SK-N-SH treated with all-trans-retinoic acid at 6 μM for 48 hours (cell line): ENCODE results near the gene PDK1.

Source experiments
- PATZ1 ChIP-seq: fragments of 250-450 bp; sonication (Bioruptor Pico); IDR thresholded peaks from 2 replicates; pipeline ENCODE4 v1.8.0; 2020; ENCODE audit warnings: mild to moderate bottlenecking, moderate library complexity, borderline replicate concordance
- ZC3H10 ChIP-seq: fragments of 250-450 bp; sonication (Bioruptor Pico); IDR thresholded peaks from 2 replicates; pipeline ENCODE4 v1.5.1; 2021; ENCODE audit warnings: mild to moderate bottlenecking, moderate library complexity
- ZFP30 ChIP-seq: fragments of 450-650 bp; formaldehyde crosslinking; IDR thresholded peaks from 2 replicates; pipeline ENCODE4 v1.5.0; 2022; ENCODE audit warnings: mild to moderate bottlenecking, moderate library complexity
- ZNF8 ChIP-seq: fragments of 450-650 bp; formaldehyde crosslinking; IDR thresholded peaks from 2 replicates; pipeline ENCODE4 v1.5.0; 2020; ENCODE audit warnings: mild to moderate bottlenecking, moderate library complexity

- TF ChIP-seq ZC3H10 (CRISPR knock-in tag), result no peak
- no peak for TF ChIP-seq ZNF8 (CRISPR knock-in tag)
- TF ChIP-seq PATZ1, result no peak
- TF ChIP-seq ZFP30 (CRISPR knock-in tag), result no peak
These were observed 86.6 kb downstream of the PDK1 start for GRCh38 chr2:172642301-172643020.
